HepG2 (cell line): ENCODE measurements around the gene STK10. TPM values are rescaled to one million over a fixed set of nuclear protein-coding genes. Genes with fewer than 3 reads are reported as not detected.

Experiments used
- ATF7 ChIP-seq, 2 experiments: fragments of 450-650 bp in 1 of 2; sonication (generic) in 1 of 2; formaldehyde crosslinking in 1 of 2; IDR thresholded peaks; 2 replicates each; pipeline versions ENCODE4 v1.4.0 to v1.6.1; 2016 to 2020; ENCODE audit warnings: antibody characterized with exemption in 1 of 2, mild to moderate bottlenecking in 1 of 2, missing genetic modification reagents in 1 of 2
- BCL6 ChIP-seq: IDR thresholded peaks from 2 replicates; pipeline ENCODE4 v1.6.1; 2016; ENCODE audit warnings: missing genetic modification reagents, missing compliant biosample characterization
- EZH2 ChIP-seq: conservative IDR thresholded peaks from 2 replicates; pipeline ENCODE4 v1.6.1; 2012; ENCODE audit warnings: mild to moderate bottlenecking, low read depth, low read length, moderate library complexity
- GATAD2A ChIP-seq: IDR thresholded peaks from 2 replicates; pipeline ENCODE4 v1.6.1; 2016
- GLMP ChIP-seq: sonication (generic); formaldehyde crosslinking; IDR thresholded peaks from 2 replicates; pipeline ENCODE4 v1.9.0; 2021; ENCODE audit warnings: missing genetic modification reagents, mild to moderate bottlenecking, borderline replicate concordance
- GPBP1L1 ChIP-seq: sonication (generic); formaldehyde crosslinking; IDR thresholded peaks from 2 replicates; pipeline ENCODE4 v1.5.0; 2020; ENCODE audit warnings: mild to moderate bottlenecking, missing genetic modification reagents
- HDAC2 ChIP-seq: sonication (generic); formaldehyde crosslinking; IDR thresholded peaks from 2 replicates; pipeline ENCODE4 v1.4.0; 2020; ENCODE audit warnings: missing genetic modification reagents
- IRF2 ChIP-seq: IDR thresholded peaks from 2 replicates; pipeline ENCODE4 v1.6.1; 2018; ENCODE audit warnings: missing genetic modification reagents, missing compliant biosample characterization
- KLF6 ChIP-seq: IDR thresholded peaks from 2 replicates; pipeline ENCODE4 v1.8.0; 2016; ENCODE audit warnings: missing biosample characterization, missing genetic modification reagents
- KLF9 ChIP-seq: IDR thresholded peaks from 2 replicates; pipeline ENCODE4 v1.6.1; 2016; ENCODE audit warnings: low read depth
- MAFG ChIP-seq: sonication (generic); formaldehyde crosslinking; IDR thresholded peaks from 2 replicates; pipeline ENCODE4 v1.5.1; 2020; ENCODE audit warnings: mild to moderate bottlenecking, missing genetic modification reagents
- MTF1 ChIP-seq: sonication (generic); formaldehyde crosslinking; IDR thresholded peaks from 2 replicates; pipeline ENCODE4 v1.5.0; 2020; ENCODE audit warnings: missing genetic modification reagents
- NR2F6 ChIP-seq, 2 experiments: IDR thresholded peaks; 2 replicates each; pipeline ENCODE4 v1.6.1; 2016; ENCODE audit warnings: antibody characterized with exemption in 1 of 2, mild to moderate bottlenecking in 1 of 2
- PAF1 ChIP-seq: IDR thresholded peaks from 2 replicates; pipeline ENCODE4 v1.6.1; 2016; ENCODE audit warnings: missing genetic modification reagents, missing compliant biosample characterization
- PRDM4 ChIP-seq: sonication (generic); formaldehyde crosslinking; IDR thresholded peaks from 2 replicates; pipeline ENCODE4 v1.9.0; 2021; ENCODE audit warnings: missing genetic modification reagents, borderline replicate concordance
- SMAD1 ChIP-seq: sonication (generic); formaldehyde crosslinking; IDR thresholded peaks from 2 replicates; pipeline ENCODE4 v1.4.0; 2020; ENCODE audit warnings: missing genetic modification reagents, low read depth, mild to moderate bottlenecking, borderline replicate concordance
- SMARCE1 ChIP-seq: fragments of 450-650 bp; IDR thresholded peaks from 2 replicates; pipeline ENCODE4 v1.6.1; 2017; ENCODE audit warnings: borderline replicate concordance
- SOX5 ChIP-seq: IDR thresholded peaks from 2 replicates; pipeline ENCODE4 v1.6.1; 2016; ENCODE audit warnings: borderline replicate concordance
- TCF12 ChIP-seq, 2 experiments: fragments of 450-650 bp in 1 of 2; sonication (generic) in 1 of 2; formaldehyde crosslinking in 1 of 2; IDR thresholded peaks; 2 replicates each; pipeline versions ENCODE4 v1.6.1 to v1.8.0; 2017 to 2022; ENCODE audit warnings: antibody characterized with exemption in 1 of 2, mild to moderate bottlenecking in 1 of 2, missing genetic modification reagents in 1 of 2, moderate library complexity in 1 of 2
- TEAD3 ChIP-seq: optimal IDR thresholded peaks from 2 replicates; pipeline ENCODE3; 2016; ENCODE audit warnings: borderline replicate concordance
- ZNF20 ChIP-seq: sonication (generic); formaldehyde crosslinking; IDR thresholded peaks from 2 replicates; pipeline ENCODE4 v1.4.0; 2020; ENCODE audit warnings: mild to moderate bottlenecking, moderate library complexity, missing genetic modification reagents
- ZNF24 ChIP-seq: fragments of 450-650 bp; IDR thresholded peaks from 2 replicates; pipeline ENCODE4 v1.6.1; 2017; ENCODE audit warnings: antibody characterized with exemption, mild to moderate bottlenecking
- ZNF260 ChIP-seq: sonication (generic); formaldehyde crosslinking; IDR thresholded peaks from 2 replicates; pipeline ENCODE4 v1.4.0; 2020; ENCODE audit warnings: missing genetic modification reagents, low read depth, mild to moderate bottlenecking, borderline replicate concordance
- ZNF354B ChIP-seq: sonication (generic); formaldehyde crosslinking; IDR thresholded peaks from 2 replicates; pipeline ENCODE4 v1.8.0; 2022; ENCODE audit warnings: mild to moderate bottlenecking, missing genetic modification reagents
- ZNF441 ChIP-seq: sonication (generic); formaldehyde crosslinking; IDR thresholded peaks from 2 replicates; pipeline ENCODE4 v1.7.0; 2021; ENCODE audit warnings: missing genetic modification reagents, borderline replicate concordance
- ZNF484 ChIP-seq: sonication (generic); formaldehyde crosslinking; IDR thresholded peaks from 2 replicates; pipeline ENCODE4 v1.5.1; 2020; ENCODE audit warnings: mild to moderate bottlenecking, low read depth, missing genetic modification reagents, borderline replicate concordance
- ZNF549 ChIP-seq: sonication (generic); formaldehyde crosslinking; IDR thresholded peaks from 2 replicates; pipeline ENCODE4 v1.5.0; 2020; ENCODE audit warnings: missing genetic modification reagents
- ZNF577 ChIP-seq: sonication (generic); formaldehyde crosslinking; IDR thresholded peaks from 2 replicates; pipeline ENCODE4 v1.4.0; 2020; ENCODE audit warnings: mild to moderate bottlenecking, low read depth, missing genetic modification reagents, borderline replicate concordance
- ZSCAN30 ChIP-seq: sonication (generic); formaldehyde crosslinking; IDR thresholded peaks from 2 replicates; pipeline ENCODE4 v1.5.0; 2020; ENCODE audit warnings: mild to moderate bottlenecking, missing genetic modification reagents
- polyA plus RNA-seq, 8 experiments: library from polyadenylated mRNA; depleted of rRNA in 3 of 8; stranded (reverse) in 7 of 8; unstranded in 1 of 8; fragments of >200 nt; fragmentation: Illumina TruSeq in 4 of 8; extraction: Trizol in 4 of 8; gene quantifications; 2 replicates each; pipeline versions ENCODE4 v1.2.1 to v1.2.3, GENCODE V29; 2011 to 2016; ENCODE audit warnings: low read depth in 4 of 8, missing spikeins in 1 of 8, mixed read lengths in 1 of 8; ENCODE audit not compliant: insufficient read depth in 1 of 8
- total RNA-seq, 5 experiments: library from RNA; depleted of rRNA; stranded (reverse); fragments of >200 nt; fragmentation: Illumina TruSeq; extraction: Trizol; gene quantifications; 2 replicates each; pipeline ENCODE4 v1.2.3, GENCODE V29; 2016; ENCODE audit warnings: low read depth in 1 of 5

The STK10 gene
- total and polyA plus RNA-seq, 2 of the 13 experiments (the other 11 are each of a cell fraction or from before 2014, with no cell fraction given): 7.0 to 7.2 TPM

GRCh38 chr5:172156541-172156994 is 31.5 kb downstream of the STK10 start (continued):
- TF ChIP-seq EZH2: no peak
- TF ChIP-seq GPBP1L1: no peak
- TF ChIP-seq SOX5 (CRISPR knock-in tag): peak; percentile 100
- TF ChIP-seq NR2F6 (IDR thresholded peaks at IDR 0.05): 0 out of 2 replicates have a peak, but pooled peaks have one; percentile 48
- peak; percentile 73; the same call in 1 of the 2 replicates for TF ChIP-seq NR2F6 (CRISPR knock-in tag; IDR thresholded peaks at IDR 0.05)
- peak; percentile 86 for TF ChIP-seq GATAD2A (CRISPR knock-in tag)
- TF ChIP-seq BCL6: no peak
- no peak for TF ChIP-seq ZNF484 (CRISPR knock-in tag)
- peak; percentile 67 for TF ChIP-seq HDAC2 (CRISPR knock-in tag)
- TF ChIP-seq ATF7 (IDR thresholded peaks at IDR 0.05): no peak
- TF ChIP-seq ATF7 (CRISPR knock-in tag; IDR thresholded peaks at IDR 0.05): no peak
- no peak for TF ChIP-seq ZNF549 (CRISPR knock-in tag)
- no peak for TF ChIP-seq ZNF441 (CRISPR knock-in tag)
- no peak for TF ChIP-seq ZNF577
- TF ChIP-seq TEAD3 (CRISPR knock-in tag): peak; percentile 78
- TF ChIP-seq GLMP (CRISPR knock-in tag): no peak
- TF ChIP-seq ZNF20: no peak
- no peak for TF ChIP-seq MAFG (CRISPR knock-in tag)
- no peak for TF ChIP-seq ZNF354B (CRISPR knock-in tag)
- TF ChIP-seq PRDM4 (CRISPR knock-in tag): no peak
- no peak for TF ChIP-seq MTF1 (CRISPR knock-in tag)
- no peak for TF ChIP-seq ZNF24
- TF ChIP-seq TCF12 (IDR thresholded peaks at IDR 0.05): no peak
- TF ChIP-seq TCF12 (CRISPR knock-in tag; IDR thresholded peaks at IDR 0.05): no peak
- TF ChIP-seq PAF1 (CRISPR knock-in tag): no peak
- no peak for TF ChIP-seq KLF6
- no peak for TF ChIP-seq SMAD1
- TF ChIP-seq ZNF260 (CRISPR knock-in tag): no peak
- TF ChIP-seq ZSCAN30 (CRISPR knock-in tag): no peak
- peak; percentile 56; the same call in 1 of the 2 replicates for TF ChIP-seq IRF2 (CRISPR knock-in tag)
- TF ChIP-seq SMARCE1: no peak
- no peak for TF ChIP-seq KLF9
